Measurements from ENCODE around the gene NEK10.

NEK10 gene

GRCh38 chr3:27353221-27353620 lies 16.0 kb downstream of the NEK10 start:
- Histone ChIP-seq H3K27ac (no peak overlapping the region), H3K4me3 (no peak overlapping the region)
- TF ChIP-seq CTCF (IDR thresholded peaks at IDR 0.05): no peak
- no peak for DNase-seq (ENCODE audit: low spot score)

GRCh38 chr3:27352047-27352446 lies 17.1 kb downstream of the NEK10 start:
- no peak for DNase-seq (ENCODE audit: low spot score)
- Histone ChIP-seq H3K27ac (no peak overlapping the region), H3K4me3 (no peak overlapping the region)
- TF ChIP-seq CTCF (IDR thresholded peaks at IDR 0.05): no peak

GRCh38 chr3:27349832-27350231 lies 19.4 kb downstream of the NEK10 start:
- TF ChIP-seq CTCF (IDR thresholded peaks at IDR 0.05): no peak
- Histone ChIP-seq H3K4me3 (no peak overlapping the region), H3K27ac (no peak overlapping the region)
- no peak for DNase-seq (ENCODE audit: low spot score)

GRCh38 chr3:27345959-27346865 lies 23.0 kb downstream of the NEK10 start:
- no peak overlapping the region for H3K4me3 ChIP-seq
- no peak for DNase-seq (ENCODE audit: low spot score)
- TF ChIP-seq CTCF (IDR thresholded peaks at IDR 0.05): no peak
- H3K27ac ChIP-seq: no peak overlapping the region

- TF ChIP-seq CTCF (IDR thresholded peaks at IDR 0.05): no peak
- no peak for DNase-seq (ENCODE audit: low spot score)
- no peak overlapping the region for H3K27ac ChIP-seq
- no peak overlapping the region for H3K4me3 ChIP-seq
Observed at GRCh38 chr3:27345493-27345892, 23.7 kb downstream of the NEK10 start.

GRCh38 chr3:27345045-27345444 lies 24.1 kb downstream of the NEK10 start:
- Histone ChIP-seq H3K4me3 (no peak overlapping the region), H3K27ac (no peak overlapping the region)
- TF ChIP-seq CTCF (IDR thresholded peaks at IDR 0.05): no peak
- no peak for DNase-seq (ENCODE audit: low spot score)

- no peak for DNase-seq (ENCODE audit: low spot score)
- TF ChIP-seq CTCF (IDR thresholded peaks at IDR 0.05): no peak
- H3K4me3 ChIP-seq: no peak overlapping the region
- H3K27ac ChIP-seq: no peak overlapping the region
Observed at GRCh38 chr3:27344192-27344591, 25.0 kb downstream of the NEK10 start.

All from coronary artery (tissue), 2 donors.